HUES48 (cell line): Measurements from ENCODE around the gene FAM180B.
"Not testable (repeated sequence)": the region's sequence is repeated elsewhere in the genome, so short reads cannot be mapped to it uniquely, and the experiment has no call there.

Source experiments
- H3K27ac ChIP-seq: one replicate; pipeline ENCODE4 v1.7.0; 2013; ENCODE audit warnings: low read depth, low read length, inconsistent platforms
- H3K27me3 ChIP-seq: 2 replicates; pipeline ENCODE4 v1.6.1; 2013; ENCODE audit warnings: mild to moderate bottlenecking, low read length; ENCODE audit not compliant: control insufficient read depth, insufficient read depth
- H3K36me3 ChIP-seq: 2 replicates; pipeline ENCODE4 v1.6.1; 2013; ENCODE audit warnings: low read length; ENCODE audit not compliant: control insufficient read depth, insufficient read depth
- H3K4me1 ChIP-seq: 2 replicates; pipeline ENCODE4 v1.6.1; 2013; ENCODE audit warnings: mild to moderate bottlenecking, low read length; ENCODE audit not compliant: control insufficient read depth, insufficient read depth
- H3K4me3 ChIP-seq: 2 replicates; pipeline ENCODE4 v1.5.1; 2013; ENCODE audit warnings: mild to moderate bottlenecking, low read depth, low read length
- H3K9ac ChIP-seq: 2 replicates; pipeline ENCODE4 v1.6.1; 2013; ENCODE audit warnings: mild to moderate bottlenecking, low read depth, low read length, moderate library complexity
- H3K9me3 ChIP-seq: 2 replicates; pipeline ENCODE4 v1.6.1; 2013; ENCODE audit warnings: low read length; ENCODE audit not compliant: control insufficient read depth, insufficient read depth

The FAM180B gene

GRCh38 chr11:47552566-47553405 is 33.7 kb upstream of the FAM180B start, which contains the start of gene CELF1:
CELF1 (minus strand) TSS chr11:47553132; CDS start chr11:47499523, 53,609 bp downstream.
- Histone ChIP-seq H3K9ac (peak within 1 kb of the TSS; percentile 98), H3K4me3 (peak within 1 kb of the TSS; percentile 100), H3K27ac (peak within 1 kb of the TSS; percentile 94), H3K27me3 (no peaks in the 10 kb centered on the region), H3K4me1 (peaks cover 17% of the 10 kb centered on the region), H3K9me3 (no peaks in the 10 kb centered on the region), H3K36me3 (peaks cover 14% of the 10 kb centered on the region; the same call in 1 of the 2 replicates)

DNA sequence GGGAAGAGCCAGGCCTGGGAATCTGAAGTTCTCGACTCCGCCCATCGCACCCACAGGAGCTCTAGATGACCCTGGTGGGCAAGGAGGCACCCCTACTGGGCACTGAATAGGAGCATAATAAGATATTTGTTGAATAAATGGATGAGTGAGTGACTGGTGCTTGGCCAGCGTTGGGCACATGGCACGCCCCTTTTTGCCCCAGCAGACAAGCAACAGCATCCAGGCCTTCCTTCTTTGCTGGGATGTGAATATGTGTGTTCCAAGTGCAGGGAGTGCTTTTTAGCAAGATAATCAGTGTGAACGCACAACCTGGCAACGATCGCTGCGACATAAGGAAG is 33.1 kb upstream of the FAM180B start:
- peak overlapping the region; percentile 100 for H3K4me3 ChIP-seq
- H3K4me1 ChIP-seq = peaks cover 17% of the 10 kb centered on the region
- H3K9me3 ChIP-seq = no peaks in the 10 kb centered on the region
- H3K36me3 ChIP-seq = peaks cover 11% of the 10 kb centered on the region; the same call in 1 of the 2 replicates
- no peaks in the 10 kb centered on the region for H3K27me3 ChIP-seq
- peak overlapping the region; percentile 88 for H3K27ac ChIP-seq
- peak overlapping the region; percentile 90 for H3K9ac ChIP-seq

- not testable (repeated sequence) for H3K36me3 ChIP-seq, H3K27me3 ChIP-seq, H3K9ac ChIP-seq, H3K4me3 ChIP-seq, H3K4me1 ChIP-seq, H3K27ac ChIP-seq, H3K9me3 ChIP-seq
These were observed 29.5 kb upstream of the FAM180B start for GRCh38 chr11:47557004-47557403.

GRCh38 chr11:47558695-47559094 is 27.8 kb upstream of the FAM180B start:
- Histone ChIP-seq H3K4me1 (peaks cover 2% of the 10 kb centered on the region; the same call in 1 of the 2 replicates), H3K4me3 (no peak overlapping the region), H3K36me3 (no peaks in the 10 kb centered on the region), H3K9ac (no peak overlapping the region), H3K27me3 (no peaks in the 10 kb centered on the region), H3K27ac (no peak overlapping the region), H3K9me3 (no peaks in the 10 kb centered on the region)

- H3K27ac ChIP-seq = no peak overlapping the region
- H3K4me3 ChIP-seq = no peak overlapping the region
- H3K27me3 ChIP-seq = no peaks in the 10 kb centered on the region
- no peak overlapping the region for H3K9ac ChIP-seq
- H3K36me3 ChIP-seq = no peaks in the 10 kb centered on the region
- H3K9me3 ChIP-seq = no peaks in the 10 kb centered on the region
- H3K4me1 ChIP-seq = no peaks in the 10 kb centered on the region
These were observed 26.1 kb upstream of the FAM180B start for GRCh38 chr11:47560426-47560825.

GRCh38 chr11:47562393-47562792 is 24.1 kb upstream of the FAM180B start:
- not testable (repeated sequence) for H3K36me3 ChIP-seq, H3K9me3 ChIP-seq, H3K27me3 ChIP-seq, H3K27ac ChIP-seq, H3K4me3 ChIP-seq, H3K9ac ChIP-seq, H3K4me1 ChIP-seq

- H3K4me1 ChIP-seq, H3K27me3 ChIP-seq, H3K9me3 ChIP-seq, H3K27ac ChIP-seq, H3K36me3 ChIP-seq, H3K9ac ChIP-seq, H3K4me3 ChIP-seq: not testable (repeated sequence)
These were observed 22.1 kb upstream of the FAM180B start for GRCh38 chr11:47564366-47564765.

DNA sequence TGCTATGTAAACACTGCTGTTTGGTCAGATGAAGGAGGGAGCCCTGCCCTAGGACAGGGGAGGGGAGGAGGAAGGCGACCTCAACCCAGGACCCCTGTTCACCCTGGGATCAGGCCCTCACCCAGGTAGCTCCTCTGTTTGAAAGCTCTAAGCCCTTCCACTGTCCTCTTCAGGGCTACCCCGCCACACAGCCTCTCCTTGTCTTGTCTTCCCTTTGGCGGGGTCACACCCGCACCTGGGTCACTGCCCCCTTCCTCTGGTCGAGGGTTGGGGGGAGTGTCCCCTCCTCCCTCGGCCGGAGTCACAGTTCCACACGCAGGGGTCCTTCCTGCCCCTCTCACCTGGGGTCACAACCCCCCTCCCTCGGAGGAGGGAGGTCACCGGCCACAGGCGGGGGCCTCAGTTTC is 21.5 kb upstream of the FAM180B start:
- Histone ChIP-seq H3K36me3 (peaks cover 7% of the 10 kb centered on the region), H3K27ac (no peak overlapping the region), H3K4me1 (no peaks in the 10 kb centered on the region; the same call in 1 of the 2 replicates), H3K9ac (peak overlapping the region; percentile 84; the same call in 1 of the 2 replicates), H3K27me3 (no peaks in the 10 kb centered on the region), H3K4me3 (peak overlapping the region; percentile 86), H3K9me3 (no peaks in the 10 kb centered on the region)

GRCh38 chr11:47565340-47566148 is 20.9 kb upstream of the FAM180B start, which contains the start of gene PTPMT1:
PTPMT1 (plus strand) TSS chr11:47565599; CDS start chr11:47565623, 24 bp downstream.
- Histone ChIP-seq H3K4me1 (no peaks in the 10 kb centered on the region; the same call in 1 of the 2 replicates), H3K36me3 (peaks cover 13% of the 10 kb centered on the region), H3K4me3 (peak within 1 kb of the TSS; percentile 86), H3K27ac (peak within 1 kb of the TSS; percentile 76), H3K9ac (peak within 1 kb of the TSS; percentile 84), H3K9me3 (no peaks in the 10 kb centered on the region), H3K27me3 (no peaks in the 10 kb centered on the region)

DNA sequence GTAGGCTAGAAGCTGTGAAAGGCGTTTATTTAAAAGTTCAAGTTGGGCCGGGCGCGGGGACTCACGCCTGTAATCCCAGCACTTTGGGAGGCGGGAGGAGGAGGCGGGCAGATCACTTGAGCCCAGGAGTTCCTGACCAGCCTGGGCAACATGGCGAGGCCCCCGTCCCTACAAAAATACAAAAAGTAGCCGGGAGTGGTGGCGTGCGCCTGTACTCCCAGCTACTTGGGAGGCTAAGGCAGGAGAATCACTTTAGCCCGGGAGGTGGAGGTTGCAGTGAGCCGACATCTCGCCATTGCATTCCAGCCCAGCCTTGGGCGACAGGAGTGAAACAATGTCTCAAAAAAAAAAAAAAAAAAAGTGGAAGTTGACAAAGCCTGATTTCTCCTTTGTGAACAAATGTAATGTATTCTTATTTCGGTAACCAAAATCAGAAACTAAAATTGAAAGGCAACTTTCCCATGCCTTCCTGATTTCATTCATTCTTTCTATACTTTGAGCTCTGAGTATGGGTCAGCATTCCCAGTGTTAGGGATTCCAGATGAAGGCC is 20.3 kb upstream of the FAM180B start:
- H3K36me3 ChIP-seq = peaks cover 20% of the 10 kb centered on the region
- H3K27me3 ChIP-seq = no peaks in the 10 kb centered on the region
- no peaks in the 10 kb centered on the region; the same call in 1 of the 2 replicates for H3K4me1 ChIP-seq
- peak overlapping the region; percentile 84 for H3K9ac ChIP-seq
- H3K4me3 ChIP-seq = peak overlapping the region; percentile 86
- H3K27ac ChIP-seq = peak overlapping the region; percentile 76
- no peaks in the 10 kb centered on the region for H3K9me3 ChIP-seq
